GM12891 (cell line): ENCODE data around the gene TCF12.

Source experiments
- PAX5 ChIP-seq: IDR thresholded peaks from 2 replicates; pipeline ENCODE4 v1.6.1; 2011; ENCODE audit warnings: low read length, moderate library complexity, mild to moderate bottlenecking; ENCODE audit not compliant: insufficient read depth, severe bottlenecking
- POLR2A ChIP-seq: IDR thresholded peaks from 2 replicates; pipeline ENCODE4 v1.6.1; 2011; ENCODE audit warnings: low read depth, low read length, control low read depth
- POLR2AphosphoS5 ChIP-seq: IDR thresholded peaks from 2 replicates; pipeline ENCODE4 v1.6.1; 2011; ENCODE audit warnings: low read depth, low read length, control low read depth
- TAF1 ChIP-seq: IDR thresholded peaks from 2 replicates; pipeline ENCODE4 v1.6.1; 2011; ENCODE audit warnings: low read depth, low read length, control low read depth

- TF ChIP-seq POLR2A (no peak), PAX5 (no peak), POLR2AphosphoS5 (no peak), TAF1 (no peak)
Measured at GRCh38 chr15:57320631-57321220, 402.3 kb downstream of the TCF12 start.
